ENCODE measurements around the gene ACADL.
A peak's percentile ranks its signal among the peaks of the same experiment; 100 is the strongest.

The ACADL gene

DNA sequence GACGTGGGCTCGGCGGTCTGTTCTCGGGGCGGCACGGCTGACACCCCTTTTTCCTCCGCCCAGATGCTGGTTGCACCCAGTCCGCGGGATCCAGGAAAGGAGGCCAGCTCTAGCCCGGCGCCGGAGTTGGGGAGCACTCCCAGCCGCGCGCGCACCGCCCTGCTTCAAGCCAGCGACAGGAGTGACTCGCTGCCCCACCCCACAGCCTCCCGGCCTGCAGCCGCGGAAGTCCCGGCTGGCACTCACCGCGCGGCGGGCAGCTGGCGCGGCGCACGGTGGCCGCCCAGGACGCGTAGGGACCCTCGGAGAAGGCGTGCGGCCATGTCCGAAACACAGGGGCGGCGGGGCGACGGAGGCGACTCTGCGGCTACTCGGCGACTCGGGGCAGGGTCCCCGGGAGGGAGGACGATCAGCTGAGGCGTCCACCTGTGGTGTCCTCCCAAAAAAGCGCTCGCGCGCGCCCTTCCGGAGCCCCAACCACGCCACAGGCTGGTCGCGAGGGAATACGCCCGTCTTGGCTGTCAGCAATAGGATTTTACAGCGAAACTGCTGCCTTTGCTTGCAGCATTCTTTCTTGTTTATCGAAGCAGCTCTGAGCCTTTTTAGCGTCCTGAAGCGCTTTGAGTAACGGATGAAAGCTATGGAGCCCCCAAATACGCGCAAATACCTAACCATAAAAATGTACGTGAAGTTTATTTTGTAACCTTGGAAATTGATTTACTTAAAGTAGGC lies at the start of gene ACADL:
Gene ACADL, minus strand, starts transcription at position 507 of the 732 bp plus-strand sequence. Its CDS starts 184 bp downstream, at position 323.
- TF ChIP-seq YY1 (IDR thresholded peaks at IDR 0.05; ENCODE audit: insufficient read depth, insufficient read length) (no peak), SUZ12 (IDR thresholded peaks at IDR 0.05; ENCODE audit: extremely low read depth, insufficient read depth, insufficient read length) (peak; percentile 65)
- H3K9ac ChIP-seq (ENCODE audit: insufficient read length, low read depth): peak within 1 kb of the TSS; percentile 74
- H3K36me3 ChIP-seq (ENCODE audit: insufficient read depth, insufficient read length, low read length): no peaks in the 10 kb centered on the region
- H3K27me3 ChIP-seq (ENCODE audit: insufficient read depth, insufficient read length): peaks cover 23% of the 10 kb centered on the region
- no peaks in the 10 kb centered on the region for H3K9me3 ChIP-seq (ENCODE audit: insufficient read depth, low read length)
- no peak for DNase-seq (ENCODE audit: low read depth, low spot score)
- H3K4me1 ChIP-seq (ENCODE audit: insufficient read depth, insufficient read length): no peaks in the 10 kb centered on the region
- peak within 1 kb of the TSS; percentile 61 for H3K4me3 ChIP-seq (ENCODE audit: insufficient read length, low read depth)

- Histone ChIP-seq H3K36me3 (ENCODE audit: insufficient read depth, insufficient read length, low read length) (no peaks in the 10 kb centered on the region), H3K9me3 (ENCODE audit: insufficient read depth, low read length) (no peaks in the 10 kb centered on the region), H3K4me3 (ENCODE audit: insufficient read length, low read depth) (no peak overlapping the region), H3K4me1 (ENCODE audit: insufficient read depth, insufficient read length) (no peaks in the 10 kb centered on the region), H3K9ac (ENCODE audit: insufficient read length, low read depth) (no peak overlapping the region), H3K27me3 (ENCODE audit: insufficient read depth, insufficient read length) (no peaks in the 10 kb centered on the region)
- TF ChIP-seq ZNF274 (IDR thresholded peaks at IDR 0.05; ENCODE audit: low read depth, low read length) (no peak), YY1 (IDR thresholded peaks at IDR 0.05; ENCODE audit: insufficient read depth, insufficient read length) (no peak), SUZ12 (IDR thresholded peaks at IDR 0.05; ENCODE audit: extremely low read depth, insufficient read depth, insufficient read length) (no peak)
- no peak for DNase-seq (ENCODE audit: low read depth, low spot score)
Observed at GRCh38 chr2:210271300-210271699, 46.1 kb upstream of the ACADL start.

DNA sequence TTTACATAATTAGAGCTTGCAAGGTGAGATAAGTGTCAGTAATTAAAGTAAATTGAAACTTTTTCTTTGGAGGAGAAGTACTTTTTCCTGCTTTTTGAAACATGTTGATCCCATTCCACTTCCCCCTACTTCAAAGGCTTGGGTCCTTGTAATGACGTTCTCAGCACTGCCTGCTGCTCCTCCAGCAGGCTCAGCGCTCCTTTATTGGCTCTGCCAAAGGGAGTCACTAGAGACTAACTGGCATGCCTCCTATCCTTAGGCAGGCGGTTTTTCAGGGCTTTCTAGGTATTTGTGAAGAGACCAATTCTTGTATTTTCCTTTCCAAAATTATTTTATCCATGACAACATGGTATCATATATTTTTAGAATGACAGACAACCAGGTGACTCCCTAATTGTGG lies 43.9 kb upstream of the ACADL start:
- Histone ChIP-seq H3K4me1 (ENCODE audit: insufficient read depth, insufficient read length) (no peaks in the 10 kb centered on the region), H3K27me3 (ENCODE audit: insufficient read depth, insufficient read length) (no peaks in the 10 kb centered on the region), H3K9me3 (ENCODE audit: insufficient read depth, low read length) (no peaks in the 10 kb centered on the region), H3K9ac (ENCODE audit: insufficient read length, low read depth) (no peak overlapping the region), H3K36me3 (ENCODE audit: insufficient read depth, insufficient read length, low read length) (no peaks in the 10 kb centered on the region), H3K4me3 (ENCODE audit: insufficient read length, low read depth) (no peak overlapping the region)
- TF ChIP-seq YY1 (IDR thresholded peaks at IDR 0.05; ENCODE audit: insufficient read depth, insufficient read length): no peak
- no peak for TF ChIP-seq SUZ12 (IDR thresholded peaks at IDR 0.05; ENCODE audit: extremely low read depth, insufficient read depth, insufficient read length)
- no peak for TF ChIP-seq ZNF274 (IDR thresholded peaks at IDR 0.05; ENCODE audit: low read depth, low read length)
- no peak for DNase-seq (ENCODE audit: low read depth, low spot score)

GRCh38 chr2:210268281-210268680 lies 43.0 kb upstream of the ACADL start:
- H3K36me3 ChIP-seq (ENCODE audit: insufficient read depth, insufficient read length, low read length): no peaks in the 10 kb centered on the region
- TF ChIP-seq SUZ12 (IDR thresholded peaks at IDR 0.05; ENCODE audit: extremely low read depth, insufficient read depth, insufficient read length) (no peak), ZNF274 (IDR thresholded peaks at IDR 0.05; ENCODE audit: low read depth, low read length) (no peak), YY1 (IDR thresholded peaks at IDR 0.05; ENCODE audit: insufficient read depth, insufficient read length) (no peak)

GRCh38 chr2:210267698-210268097 lies 42.5 kb upstream of the ACADL start:
- Histone ChIP-seq H3K4me3 (ENCODE audit: insufficient read length, low read depth) (no peak overlapping the region), H3K9me3 (ENCODE audit: insufficient read depth, low read length) (no peaks in the 10 kb centered on the region), H3K36me3 (ENCODE audit: insufficient read depth, insufficient read length, low read length) (no peaks in the 10 kb centered on the region), H3K9ac (ENCODE audit: insufficient read length, low read depth) (no peak overlapping the region), H3K4me1 (ENCODE audit: insufficient read depth, insufficient read length) (no peaks in the 10 kb centered on the region), H3K27me3 (ENCODE audit: insufficient read depth, insufficient read length) (no peaks in the 10 kb centered on the region)
- no peak for DNase-seq (ENCODE audit: low read depth, low spot score)
- TF ChIP-seq SUZ12 (IDR thresholded peaks at IDR 0.05; ENCODE audit: extremely low read depth, insufficient read depth, insufficient read length) (no peak), ZNF274 (IDR thresholded peaks at IDR 0.05; ENCODE audit: low read depth, low read length) (no peak), YY1 (IDR thresholded peaks at IDR 0.05; ENCODE audit: insufficient read depth, insufficient read length) (no peak)

More at GRCh38 chr2:210268281-210268680, 43.0 kb upstream of the ACADL start:
- Histone ChIP-seq H3K9ac (ENCODE audit: insufficient read length, low read depth) (no peak overlapping the region), H3K4me1 (ENCODE audit: insufficient read depth, insufficient read length) (no peaks in the 10 kb centered on the region), H3K9me3 (ENCODE audit: insufficient read depth, low read length) (no peaks in the 10 kb centered on the region), H3K4me3 (ENCODE audit: insufficient read length, low read depth) (no peak overlapping the region), H3K27me3 (ENCODE audit: insufficient read depth, insufficient read length) (no peaks in the 10 kb centered on the region)
- no peak for DNase-seq (ENCODE audit: low read depth, low spot score)

DNA sequence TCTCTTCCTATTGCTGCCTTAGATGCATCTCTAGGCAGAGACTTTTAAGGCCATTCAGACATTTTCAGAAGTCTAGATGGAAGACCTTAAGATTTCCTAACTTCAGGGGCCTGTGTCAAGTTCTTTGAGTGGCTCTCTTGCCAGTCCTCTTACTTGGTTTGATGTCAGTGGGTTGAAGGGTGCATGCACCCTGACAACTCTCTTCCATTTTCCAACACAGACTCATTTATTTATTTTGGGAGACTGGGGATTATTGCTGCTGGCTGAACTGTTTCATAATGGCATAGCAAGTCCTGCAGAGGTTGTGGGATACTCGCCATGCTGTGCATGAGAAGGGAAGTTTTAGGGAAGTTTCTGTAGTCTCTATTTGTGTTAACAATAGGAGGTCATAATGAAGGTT lies 39.0 kb upstream of the ACADL start:
- no peaks in the 10 kb centered on the region for H3K27me3 ChIP-seq (ENCODE audit: insufficient read depth, insufficient read length)
- no peaks in the 10 kb centered on the region for H3K36me3 ChIP-seq (ENCODE audit: insufficient read depth, insufficient read length, low read length)
- H3K4me1 ChIP-seq (ENCODE audit: insufficient read depth, insufficient read length): no peaks in the 10 kb centered on the region
- DNase-seq (ENCODE audit: low read depth, low spot score): no peak
- TF ChIP-seq YY1 (IDR thresholded peaks at IDR 0.05; ENCODE audit: insufficient read depth, insufficient read length) (no peak), SUZ12 (IDR thresholded peaks at IDR 0.05; ENCODE audit: extremely low read depth, insufficient read depth, insufficient read length) (no peak), ZNF274 (IDR thresholded peaks at IDR 0.05; ENCODE audit: low read depth, low read length) (no peak)
- H3K9ac ChIP-seq (ENCODE audit: insufficient read length, low read depth): no peak overlapping the region
- H3K9me3 ChIP-seq (ENCODE audit: insufficient read depth, low read length): no peaks in the 10 kb centered on the region
- no peak overlapping the region for H3K4me3 ChIP-seq (ENCODE audit: insufficient read length, low read depth)

DNA sequence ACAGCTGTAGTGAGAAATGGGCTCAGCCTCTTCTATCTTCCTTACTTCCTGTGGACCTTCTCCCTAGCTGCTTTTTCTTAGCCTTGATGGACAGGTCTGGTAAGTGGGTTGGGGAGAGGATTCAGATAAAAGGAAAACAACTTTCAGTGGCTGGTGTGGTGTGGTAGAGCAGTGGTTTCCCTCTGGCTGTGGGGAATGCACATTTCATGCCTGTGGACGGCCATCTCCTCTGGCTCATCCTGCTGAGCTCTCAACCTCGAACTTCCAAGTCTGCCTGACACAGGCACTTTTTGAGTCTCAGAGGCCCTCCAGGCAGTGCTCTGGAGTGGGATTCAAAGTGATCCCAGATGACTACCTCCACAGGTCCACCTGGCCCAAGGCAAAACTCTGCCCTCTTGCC lies 38.6 kb upstream of the ACADL start:
- Histone ChIP-seq H3K4me1 (ENCODE audit: insufficient read depth, insufficient read length) (no peaks in the 10 kb centered on the region), H3K9ac (ENCODE audit: insufficient read length, low read depth) (no peak overlapping the region)

More for the DNA sequence above, 38.6 kb upstream of the ACADL start:
- no peak for TF ChIP-seq SUZ12 (IDR thresholded peaks at IDR 0.05; ENCODE audit: extremely low read depth, insufficient read depth, insufficient read length)
- no peaks in the 10 kb centered on the region for H3K36me3 ChIP-seq (ENCODE audit: insufficient read depth, insufficient read length, low read length)
- H3K27me3 ChIP-seq (ENCODE audit: insufficient read depth, insufficient read length): no peaks in the 10 kb centered on the region
- no peak for DNase-seq (ENCODE audit: low read depth, low spot score)
- H3K4me3 ChIP-seq (ENCODE audit: insufficient read length, low read depth): no peak overlapping the region
- H3K9me3 ChIP-seq (ENCODE audit: insufficient read depth, low read length): no peaks in the 10 kb centered on the region

Measured in NT2/D1 (cell line).